Brain microvascular endothelial cell (primary cell): Measurements from ENCODE around the gene ZFYVE28.

Experiments
- DNase-seq: peaks from one replicate; pipeline ENCODE4 v3.0.0-alpha.2; 2020
- H3K27ac ChIP-seq: fragments of 250-450 bp; sonication (Bioruptor Pico); 2 replicates; pipeline ENCODE4 v1.5.1; 2020; ENCODE audit warnings: mild to moderate bottlenecking, moderate library complexity
- H3K27me3 ChIP-seq: fragments of 250-450 bp; sonication (Bioruptor Pico); replicated peaks from 2 replicates; pipeline ENCODE4 v1.5.1; 2020; ENCODE audit warnings: mild to moderate bottlenecking
- H3K36me3 ChIP-seq: fragments of 250-450 bp; sonication (Bioruptor Pico); replicated peaks from 2 replicates; pipeline ENCODE4 v1.5.1; 2020; ENCODE audit warnings: mild to moderate bottlenecking
- H3K4me3 ChIP-seq: 2 replicates; pipeline ENCODE4 v1.5.1; 2011; ENCODE audit warnings: low read depth, mild to moderate bottlenecking, control low read depth, low read length, moderate library complexity
- CTCF ChIP-seq: IDR thresholded peaks from 2 replicates; pipeline ENCODE4 v1.5.1; 2011; ENCODE audit warnings: low read depth, mild to moderate bottlenecking, moderate library complexity, low read length, control low read depth, inconsistent platforms; ENCODE audit errors: missing control alignments
- in situ Hi-C: cut with HindIII; loops from 2 replicates; pipeline ENCODE4 v1.10.0; 2017; ENCODE audit warnings: low sequenced_read_pairs, low pct_ligation_motif_present

Gene ZFYVE28

GRCh38 chr4:2302387-2303119 is 115.9 kb downstream of the ZFYVE28 start:
- TF ChIP-seq CTCF = no peak
- no peaks in the 10 kb centered on the region for H3K36me3 ChIP-seq
- no peak overlapping the region for H3K27ac ChIP-seq
- in situ Hi-C loops = no loop called here
- H3K4me3 ChIP-seq = no peak overlapping the region
- no peak for DNase-seq
- H3K27me3 ChIP-seq = no peaks in the 10 kb centered on the region

- H3K36me3 ChIP-seq = no peaks in the 10 kb centered on the region
- DNase-seq = no peak
- no peak overlapping the region for H3K27ac ChIP-seq
- no peaks in the 10 kb centered on the region for H3K27me3 ChIP-seq
- no peak for TF ChIP-seq CTCF
- in situ Hi-C loops = no loop called here
- no peak overlapping the region for H3K4me3 ChIP-seq
Measured at GRCh38 chr4:2301806-2302205, 116.6 kb downstream of the ZFYVE28 start.

GRCh38 chr4:2301225-2301642 is 117.2 kb downstream of the ZFYVE28 start:
- Histone ChIP-seq H3K27ac (no peak overlapping the region), H3K36me3 (no peaks in the 10 kb centered on the region), H3K27me3 (no peaks in the 10 kb centered on the region), H3K4me3 (no peak overlapping the region)
- in situ Hi-C loops = no loop called here
- DNase-seq = no peak
- TF ChIP-seq CTCF = no peak

- Histone ChIP-seq H3K27me3 (no peaks in the 10 kb centered on the region), H3K4me3 (no peak overlapping the region), H3K36me3 (no peaks in the 10 kb centered on the region), H3K27ac (no peak overlapping the region)
- DNase-seq = no peak
- TF ChIP-seq CTCF = no peak
- in situ Hi-C loops = no loop called here
Measured at GRCh38 chr4:2300431-2301224, 117.8 kb downstream of the ZFYVE28 start.

GRCh38 chr4:2299794-2300193 is 118.7 kb downstream of the ZFYVE28 start:
- Histone ChIP-seq H3K36me3 (no peaks in the 10 kb centered on the region), H3K4me3 (no peak overlapping the region), H3K27ac (no peak overlapping the region), H3K27me3 (no peaks in the 10 kb centered on the region)
- DNase-seq = no peak
- no peak for TF ChIP-seq CTCF
- in situ Hi-C loops = no loop called here
